T-helper 1 cell treated with Interleukin-12 subunit alpha and Interleukin-12 subunit beta and Interleukin-4 antibody, amounts not matched to agents 30 ng/mL and 1 ng/mL, for 36 hours (primary cell): ENCODE data around the gene DAB1. TPM values are rescaled to one million over a fixed set of nuclear protein-coding genes. Genes with fewer than 3 reads are reported as not detected.

Experiments
- intact Hi-C: fragments of 100-400 bp; cut with micrococcal nuclease; formaldehyde crosslinking; loops from one replicate; pipeline ENCODE4 v1.15.1; 2024
- total RNA-seq: library from RNA; stranded (reverse); gene quantifications from 2 replicates; pipeline ENCODE4 v1.2.3, GENCODE V29; 2022

DAB1 gene
- total RNA-seq, 1 donor from 2014 or later = 0.15 TPM

- intact Hi-C loops = no loop called here
Measured at GRCh38 chr1:57277681-57278080, 146.2 kb downstream of the DAB1 start.

- intact Hi-C loops = no loop called here
Measured at GRCh38 chr1:57276918-57277317, 146.9 kb downstream of the DAB1 start.

GRCh38 chr1:57272601-57273000, 151.3 kb downstream of the DAB1 start:
- intact Hi-C loops = no loop called here

GRCh38 chr1:57272150-57272549, 151.7 kb downstream of the DAB1 start:
- intact Hi-C loops = no loop called here

- intact Hi-C loops = no loop called here
Measured at GRCh38 chr1:57270927-57271698, 152.7 kb downstream of the DAB1 start.

GRCh38 chr1:57269630-57270225, 154.1 kb downstream of the DAB1 start:
- intact Hi-C loops = no loop called here

- intact Hi-C loops = no loop called here
Measured at GRCh38 chr1:57265104-57265503, 158.8 kb downstream of the DAB1 start.

- intact Hi-C loops = no loop called here
Measured at GRCh38 chr1:57262472-57262871, 161.4 kb downstream of the DAB1 start.

GRCh38 chr1:57258557-57259325, 165.1 kb downstream of the DAB1 start:
- intact Hi-C loops = no loop called here

GRCh38 chr1:57255945-57256344, 167.9 kb downstream of the DAB1 start:
- intact Hi-C loops = no loop called here

GRCh38 chr1:57254022-57254421, 169.8 kb downstream of the DAB1 start:
- intact Hi-C loops = no loop called here

GRCh38 chr1:57252597-57253294, 171.1 kb downstream of the DAB1 start:
- intact Hi-C loops = no loop called here

- intact Hi-C loops = no loop called here
Measured at GRCh38 chr1:57250021-57250420, 173.8 kb downstream of the DAB1 start.

GRCh38 chr1:57249511-57249910, 174.3 kb downstream of the DAB1 start:
- intact Hi-C loops = no loop called here

GRCh38 chr1:57248830-57249229, 175.0 kb downstream of the DAB1 start:
- intact Hi-C loops = no loop called here

- intact Hi-C loops = no loop called here
Measured at GRCh38 chr1:57238233-57238781, 185.6 kb downstream of the DAB1 start.

GRCh38 chr1:57235730-57236510, 187.9 kb downstream of the DAB1 start:
- intact Hi-C loops = no loop called here

GRCh38 chr1:57234459-57234858, 189.4 kb downstream of the DAB1 start:
- intact Hi-C loops = no loop called here

GRCh38 chr1:57232500-57232899, 191.4 kb downstream of the DAB1 start:
- intact Hi-C loops = no loop called here

GRCh38 chr1:57229998-57230397, 193.9 kb downstream of the DAB1 start:
- intact Hi-C loops = no loop called here

- intact Hi-C loops = no loop called here
Measured at GRCh38 chr1:57229076-57229475, 194.8 kb downstream of the DAB1 start.
